Left renal pelvis (tissue), 4 donors: ENCODE measurements around the gene FBXL17. TPM values are rescaled to one million over a fixed set of nuclear protein-coding genes. Genes with fewer than 3 reads are reported as not detected.

Source experiments
- DNase-seq, 4 donors: peaks; one replicate each; pipeline ENCODE4 v3.0.0-alpha.2; 2013; ENCODE audit warnings: low read depth in 4 of 4, low spot score in 3 of 4
- polyA plus RNA-seq, 4 donors: library from polyadenylated mRNA; unstranded; fragments of 120-200 nt; gene quantifications; one replicate each; pipeline ENCODE4 v1.2.1, GENCODE V29; 2013; ENCODE audit not compliant: insufficient read length in 4 of 4

FBXL17 gene
- polyA plus RNA-seq, 4 donors: 21.3 to 35.3 (median 27.6) TPM

DNA sequence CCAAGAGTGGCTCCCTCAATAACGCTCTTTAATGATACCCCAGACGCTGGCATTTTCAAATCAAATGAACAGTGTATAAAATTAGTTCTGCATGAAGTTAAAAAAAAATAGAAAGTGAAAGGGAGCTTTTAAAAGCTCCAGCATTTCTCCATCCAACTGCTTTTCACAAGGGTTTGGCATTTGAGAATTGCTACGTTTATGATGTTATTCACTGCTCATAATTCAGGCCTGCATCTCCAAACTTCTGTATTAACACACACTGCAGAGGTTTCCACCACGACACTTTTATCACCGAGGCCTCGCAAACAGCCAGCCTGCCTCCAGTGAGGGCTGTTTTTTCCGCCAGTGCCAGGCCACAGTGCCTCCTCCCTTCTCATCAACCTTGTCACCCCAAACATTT is 505.6 kb downstream of the FBXL17 start:
- DNase-seq: no peak

DNA sequence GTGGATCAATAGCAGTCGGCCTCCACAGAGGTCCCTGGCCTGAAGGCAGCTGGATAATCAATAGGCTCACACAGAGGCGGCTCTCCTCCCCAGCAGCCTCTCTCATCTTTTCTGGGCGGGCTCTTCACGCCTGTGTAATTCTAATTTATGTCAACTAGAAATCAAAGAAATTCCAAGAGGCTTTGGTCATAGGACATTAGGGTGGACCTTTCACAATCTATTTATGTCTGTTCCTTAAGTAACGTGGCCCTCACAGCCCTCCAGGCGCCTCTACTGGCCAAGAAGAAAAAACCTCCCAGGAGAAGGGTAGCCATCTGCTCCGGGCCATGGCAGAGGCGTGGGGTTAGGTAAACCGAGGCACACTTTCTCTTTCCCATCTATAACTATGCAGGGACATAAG is 506.1 kb downstream of the FBXL17 start:
- DNase-seq: no peak

DNA sequence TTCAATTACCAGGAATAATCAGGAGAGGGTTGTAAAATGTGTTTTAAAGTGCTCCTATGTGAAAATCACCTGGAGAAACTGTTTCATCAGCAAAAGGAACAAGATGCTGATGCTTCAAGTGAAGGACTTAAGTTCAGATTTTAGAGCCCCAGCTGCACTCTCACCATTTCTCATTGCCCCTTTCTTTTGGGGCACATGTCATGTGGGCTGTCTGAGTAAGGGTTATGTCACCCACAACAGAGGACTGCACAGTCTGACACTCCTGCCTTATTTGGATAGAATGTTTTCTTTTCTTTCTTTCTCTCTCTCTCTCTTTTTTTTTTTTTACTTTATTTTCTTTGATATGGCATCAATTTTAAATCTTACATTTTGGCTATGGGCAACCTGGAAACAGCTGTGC is 507.1 kb downstream of the FBXL17 start:
- no peak for DNase-seq

DNA sequence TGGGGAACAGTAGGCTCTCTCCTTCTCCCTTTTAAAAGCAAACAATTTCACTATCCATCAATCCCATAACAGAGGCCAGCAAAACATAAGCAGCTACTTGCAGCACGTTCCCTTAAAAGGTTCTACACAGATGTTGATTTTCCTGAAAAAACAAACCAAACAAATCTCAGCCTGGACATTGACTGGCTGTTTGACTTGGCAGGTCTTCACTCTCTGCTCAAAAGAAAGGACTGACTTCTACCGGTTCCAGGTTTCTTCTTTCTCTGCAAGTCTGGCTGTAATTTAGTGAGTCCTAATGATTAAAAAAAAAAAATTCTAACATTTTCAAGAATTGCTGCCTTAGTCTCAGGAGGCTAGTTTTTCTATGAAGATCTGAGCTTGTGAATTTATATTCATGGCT is 508.0 kb downstream of the FBXL17 start:
- DNase-seq: no peak

DNA sequence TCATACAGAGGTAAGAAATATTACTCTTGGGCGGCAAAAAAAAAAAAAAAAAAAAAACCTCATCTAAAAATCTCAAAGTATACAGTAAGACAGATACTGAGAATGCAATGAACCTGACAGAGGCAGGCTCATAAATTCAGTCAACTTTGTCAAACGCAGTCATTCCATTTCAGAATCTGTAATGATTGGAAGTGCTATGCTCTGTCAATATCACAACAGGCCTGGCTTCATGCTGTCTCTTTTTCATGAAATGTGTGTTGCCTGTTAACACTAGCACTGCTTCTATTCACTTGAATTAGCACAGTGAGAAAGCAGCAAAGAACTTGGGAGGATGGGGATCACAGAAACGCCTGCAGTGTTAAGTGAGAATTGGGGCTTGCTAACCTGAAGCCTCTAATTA is 510.9 kb downstream of the FBXL17 start:
- no peak for DNase-seq

DNA sequence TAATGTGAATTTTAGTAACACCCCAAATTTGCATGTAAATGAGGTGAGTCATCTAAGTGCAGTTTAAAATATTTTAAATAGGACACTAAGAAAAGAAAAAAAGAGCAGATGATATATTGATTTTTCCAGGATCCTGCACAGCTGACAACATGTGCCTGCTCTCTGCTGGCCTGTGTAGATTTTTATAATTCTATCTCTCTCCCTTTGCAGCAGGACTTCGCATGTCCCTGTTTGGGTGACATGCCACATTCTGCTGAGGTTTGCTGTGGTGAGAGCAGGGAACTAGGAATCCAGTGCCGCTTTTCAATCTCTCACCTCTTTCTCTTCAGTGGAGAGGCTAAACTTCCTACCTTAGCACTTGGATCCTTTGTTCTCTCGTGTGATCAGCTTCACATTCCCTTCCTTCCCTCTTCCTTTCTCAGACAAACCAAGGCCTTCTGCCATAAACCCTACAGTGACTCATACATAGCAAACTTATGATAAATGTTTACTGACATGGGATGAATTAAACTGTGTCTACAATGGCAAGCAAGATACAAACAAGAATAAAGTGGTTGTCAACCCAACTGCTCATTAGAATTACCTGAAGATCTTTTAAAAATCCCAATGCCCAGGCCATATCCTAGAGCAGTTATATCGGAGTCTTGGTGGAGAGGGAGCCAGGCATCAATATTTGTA is 512.3 kb downstream of the FBXL17 start:
- no peak for DNase-seq

DNA sequence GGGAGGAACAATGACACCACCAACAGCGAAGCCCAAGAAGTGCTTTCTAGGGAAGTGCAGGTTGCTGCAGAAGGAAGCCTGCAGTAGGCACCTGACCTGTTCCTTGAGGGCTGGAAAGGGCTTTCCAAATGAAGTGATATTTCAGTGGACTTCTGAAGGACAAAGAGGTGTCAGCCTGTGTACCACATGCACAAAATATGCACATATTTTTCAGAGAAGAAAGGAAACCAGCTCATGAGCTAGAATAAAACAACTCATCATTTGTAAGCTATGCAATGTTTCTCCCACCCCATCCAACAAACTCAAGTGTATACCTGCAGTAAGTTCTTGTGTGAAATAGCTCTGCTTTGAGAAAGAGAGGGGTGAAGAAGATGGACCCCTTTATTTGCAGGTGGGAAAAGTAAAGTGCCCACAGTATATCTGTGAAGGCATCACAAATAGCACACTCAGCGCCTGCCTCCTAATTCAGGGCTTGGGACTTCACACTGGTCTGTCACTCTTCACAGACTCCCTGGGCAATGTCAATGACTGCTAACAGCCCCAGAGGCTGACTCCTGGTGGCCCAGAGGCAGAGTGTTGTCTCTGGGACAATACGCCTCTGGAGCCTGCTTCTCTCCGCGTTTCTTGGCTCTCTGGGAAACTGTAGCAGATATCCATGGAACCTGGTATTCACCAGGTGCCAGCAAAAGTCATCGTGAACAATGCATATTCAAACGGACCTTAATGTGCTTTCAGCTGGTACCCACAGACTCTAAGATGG is 513.1 kb downstream of the FBXL17 start:
- DNase-seq: no peak

DNA sequence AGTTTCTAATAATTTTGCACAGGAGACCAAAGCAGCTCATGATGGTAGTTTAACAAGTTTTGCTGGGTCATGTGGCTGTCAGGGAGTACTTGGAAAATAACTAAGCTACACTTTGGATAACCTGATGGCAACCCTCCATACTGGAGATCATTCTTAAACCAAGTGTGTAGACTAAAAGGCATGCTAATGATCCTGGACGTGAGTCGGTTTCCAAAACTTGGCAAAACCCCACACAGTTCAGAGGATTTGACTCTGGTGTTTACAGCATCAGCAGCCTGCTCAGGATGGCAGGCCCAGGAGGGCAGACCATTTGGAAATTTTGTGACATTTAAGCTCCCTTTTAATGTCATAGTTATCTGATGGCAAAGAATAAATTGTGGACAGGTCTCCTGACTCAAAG is 514.6 kb downstream of the FBXL17 start:
- DNase-seq: no peak

DNA sequence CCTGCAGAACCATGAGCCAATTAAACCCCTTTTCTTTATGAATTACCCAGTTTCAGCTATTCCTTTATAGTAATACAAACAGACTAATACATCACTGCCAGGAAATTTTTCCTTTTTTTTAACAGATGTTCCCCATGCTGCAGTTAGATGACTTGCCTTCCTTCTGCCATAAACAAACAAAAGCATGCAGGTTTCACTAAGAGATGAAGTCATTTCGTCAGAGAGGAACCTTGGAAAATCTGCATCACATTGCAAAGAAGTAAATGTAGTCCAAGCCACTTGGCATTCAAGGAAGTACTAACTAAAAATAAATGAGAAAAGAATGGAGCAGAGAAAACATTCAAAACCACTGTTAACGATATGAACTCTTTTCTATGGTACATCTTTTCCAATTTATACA is 517.1 kb downstream of the FBXL17 start:
- DNase-seq: no peak

DNA sequence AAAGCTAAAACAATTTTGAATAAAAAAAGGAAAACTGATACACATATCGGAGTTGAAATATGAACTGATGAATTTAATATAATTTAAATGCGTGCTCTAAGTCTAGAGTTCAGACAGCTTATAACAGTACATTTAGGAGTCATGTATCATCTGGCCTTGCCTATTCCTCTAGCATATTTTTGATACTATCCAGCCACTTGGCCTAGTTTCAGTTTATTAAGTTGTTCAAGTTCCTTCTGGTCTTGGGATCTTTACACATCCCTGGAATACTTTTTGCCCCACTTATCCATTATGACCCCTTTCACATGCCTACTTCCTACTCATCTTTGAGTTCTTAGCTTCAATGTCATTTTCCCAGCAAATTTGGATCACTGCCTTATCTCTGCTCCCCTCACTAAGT is 518.8 kb downstream of the FBXL17 start:
- DNase-seq: no peak

DNA sequence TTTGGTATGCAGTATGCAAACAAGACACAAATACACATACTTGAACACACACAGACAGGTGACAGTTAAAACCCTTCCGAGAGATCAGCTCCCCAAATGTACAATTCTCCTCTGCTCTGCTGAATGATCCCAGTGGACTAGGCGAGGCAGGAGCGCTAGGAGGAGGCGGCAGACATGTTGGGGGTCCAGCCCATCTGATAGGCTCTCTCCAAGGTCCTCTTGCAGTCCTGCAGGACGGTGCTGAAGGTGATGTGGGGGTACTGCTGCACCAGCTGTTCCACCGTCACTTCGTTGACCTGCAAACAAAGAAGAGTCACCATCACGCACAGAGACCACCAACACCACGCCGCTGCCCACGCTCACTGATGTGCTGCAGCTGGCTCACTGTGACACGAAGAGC is 520.3 kb downstream of the FBXL17 start:
- DNase-seq: no peak

DNA sequence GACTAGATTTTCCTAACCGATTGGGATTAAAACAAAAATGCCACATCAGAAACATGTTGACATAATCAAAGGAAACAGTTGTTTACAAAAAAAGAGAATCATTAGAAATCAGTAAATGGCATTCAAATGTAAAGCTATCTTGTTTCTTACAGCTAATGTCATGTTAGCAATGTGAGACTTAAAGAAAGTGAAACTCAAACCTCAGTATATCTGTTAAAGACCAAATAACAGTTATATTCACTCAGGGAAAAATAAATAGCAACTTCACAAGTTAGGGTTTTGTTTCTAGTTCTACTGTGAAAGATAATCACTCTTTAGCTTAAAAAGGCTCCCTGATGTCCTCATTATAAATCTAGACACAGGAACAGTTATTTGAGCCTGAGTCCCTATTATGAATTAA is 521.9 kb downstream of the FBXL17 start:
- DNase-seq: no peak

DNA sequence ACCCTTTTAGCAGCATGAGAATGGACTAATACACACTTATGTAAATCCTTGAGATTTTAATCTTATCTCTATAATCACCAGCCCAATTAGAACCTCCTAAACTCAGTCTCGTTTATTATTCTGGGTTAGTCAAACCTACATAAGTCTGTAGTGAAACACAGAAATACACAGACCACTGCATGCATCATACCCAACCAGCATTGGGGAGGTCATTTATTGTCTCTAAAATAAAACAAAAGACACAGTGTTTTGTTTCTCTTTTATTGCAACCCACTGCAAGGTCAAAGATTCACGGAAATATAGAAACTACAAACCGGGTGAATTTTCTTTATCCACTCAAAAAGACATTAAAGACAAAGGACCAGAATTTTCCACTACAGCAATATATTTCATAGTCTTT is 523.1 kb downstream of the FBXL17 start:
- DNase-seq: no peak

DNA sequence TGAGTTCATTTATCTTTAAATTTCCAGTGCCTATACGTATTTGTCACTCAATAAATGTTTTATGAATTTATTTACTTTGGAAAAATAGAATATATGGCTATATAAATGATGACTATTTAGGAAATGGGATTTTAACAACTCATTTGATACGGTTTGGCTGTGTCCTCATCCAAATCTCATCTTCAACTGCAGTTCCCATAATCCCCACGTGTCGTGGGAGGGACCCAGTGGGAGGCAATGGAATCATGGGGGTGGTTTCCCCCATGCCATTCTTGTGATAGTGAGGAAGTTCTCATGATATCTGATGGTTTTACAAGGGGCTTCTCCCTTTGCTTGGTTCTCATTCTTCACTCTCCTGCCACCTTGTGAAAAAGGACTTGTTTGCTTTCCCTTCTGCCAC is 523.6 kb downstream of the FBXL17 start:
- DNase-seq: no peak

DNA sequence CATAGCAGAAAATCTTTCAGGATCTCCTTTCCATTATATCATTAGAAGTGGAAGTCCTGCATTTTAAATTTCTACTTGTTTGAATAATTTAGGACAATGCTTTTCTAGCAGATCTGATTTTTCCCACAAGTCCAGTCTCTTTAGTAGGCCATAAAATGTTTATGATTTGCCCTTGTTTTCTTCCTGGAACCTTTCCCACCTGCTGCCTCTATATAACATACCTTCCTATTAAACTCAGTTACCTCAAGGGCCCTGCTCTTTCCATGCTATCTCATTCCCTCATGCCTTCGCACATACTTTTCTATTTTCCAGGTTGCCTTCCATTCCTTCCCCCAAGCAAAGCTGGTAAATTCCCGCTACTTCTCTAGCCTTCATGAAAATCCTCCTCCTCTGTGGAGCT is 524.1 kb downstream of the FBXL17 start:
- DNase-seq: no peak

DNA sequence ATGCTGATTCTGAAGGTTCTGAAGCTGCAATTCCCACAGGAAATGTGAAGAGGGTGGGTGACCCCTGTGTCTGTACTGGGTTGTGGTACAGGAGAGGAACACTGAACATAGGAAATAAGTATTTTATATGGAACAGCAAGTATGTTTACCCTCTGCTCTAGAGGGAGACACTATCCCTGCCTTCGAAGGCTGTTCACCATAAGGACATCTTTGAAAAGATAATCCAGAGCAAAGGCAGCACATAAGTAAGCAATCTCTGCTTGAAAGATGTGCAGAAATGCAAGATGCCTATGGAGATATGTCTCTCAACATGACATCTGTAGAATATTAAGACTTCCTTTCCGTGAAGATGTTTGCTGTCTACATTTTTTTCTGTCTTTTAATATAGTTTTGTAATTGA is 526.7 kb downstream of the FBXL17 start:
- DNase-seq: no peak

DNA sequence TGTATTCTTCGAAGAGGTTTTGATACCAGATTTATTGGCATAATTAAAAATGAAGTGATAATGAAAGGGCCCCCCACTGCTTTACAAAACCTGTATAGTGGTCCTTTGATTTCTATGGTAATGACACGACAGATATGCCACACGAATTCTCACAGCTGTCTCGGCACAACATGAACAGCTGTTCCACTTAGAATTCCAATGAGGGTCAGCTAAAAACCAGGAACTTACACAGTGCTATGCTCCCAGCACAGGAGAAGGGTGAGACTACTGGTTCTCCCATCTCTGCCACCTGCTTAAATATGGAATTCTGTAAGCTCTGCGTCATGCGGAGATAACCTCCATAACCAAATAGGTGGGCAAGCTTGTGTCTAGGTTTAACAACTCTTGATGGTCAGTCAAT is 528.2 kb downstream of the FBXL17 start:
- DNase-seq: no peak

DNA sequence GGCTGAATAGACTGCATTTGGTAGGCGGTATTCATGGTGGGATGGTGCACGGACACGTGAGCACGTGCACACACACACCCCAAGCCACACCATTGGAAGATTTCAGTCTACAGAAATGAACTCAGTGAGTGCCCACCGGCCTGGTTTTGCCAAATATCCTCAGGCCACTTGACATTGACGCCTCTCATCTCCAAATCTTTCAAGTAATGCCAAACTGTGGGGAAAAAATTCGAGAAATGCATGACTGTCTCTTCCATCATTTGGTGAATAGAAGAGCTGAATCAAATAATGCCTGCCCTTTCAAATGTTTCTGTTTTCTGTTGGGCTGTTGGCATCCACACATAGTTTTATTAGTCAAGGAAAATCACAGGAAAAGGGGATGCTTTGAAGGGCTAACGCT is 528.9 kb downstream of the FBXL17 start:
- DNase-seq: no peak

DNA sequence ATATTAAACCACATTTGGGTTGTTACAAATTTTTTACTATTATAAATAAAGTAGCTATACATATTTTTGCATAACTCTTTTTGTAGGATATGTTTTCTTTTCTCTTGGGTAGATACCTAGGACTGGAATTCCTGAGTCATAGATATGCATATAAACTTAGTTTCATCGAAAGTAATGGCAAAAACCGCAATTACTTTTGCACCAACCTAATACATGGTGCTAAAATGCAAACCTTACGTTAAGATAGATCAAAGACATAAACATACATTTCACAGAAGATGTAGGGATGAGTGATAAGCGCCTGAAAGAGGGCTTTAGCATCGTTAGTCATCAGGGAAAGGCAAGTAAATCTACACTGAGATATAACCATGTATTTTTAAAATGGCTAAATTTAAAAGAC is 532.8 kb downstream of the FBXL17 start:
- DNase-seq: no peak

DNA sequence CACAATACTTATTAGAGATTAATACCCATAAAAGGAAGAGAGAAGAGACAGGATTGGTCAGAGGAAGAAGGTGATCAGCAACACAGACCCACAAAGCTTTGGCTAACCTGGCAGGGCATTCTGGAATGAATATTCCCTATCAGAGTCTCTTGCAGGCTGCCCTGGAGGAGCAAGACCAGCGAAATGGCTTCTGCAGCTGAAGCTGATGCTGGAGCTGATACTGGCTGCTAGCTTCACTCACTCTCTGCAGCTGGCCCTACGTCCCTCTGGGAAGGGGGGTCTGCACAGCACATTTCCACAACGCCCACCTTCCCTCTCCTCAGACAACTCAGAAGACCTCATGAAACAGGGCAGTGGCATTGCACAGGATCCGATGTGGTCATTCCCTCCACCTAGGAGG is 541.3 kb downstream of the FBXL17 start:
- no peak for DNase-seq

DNA sequence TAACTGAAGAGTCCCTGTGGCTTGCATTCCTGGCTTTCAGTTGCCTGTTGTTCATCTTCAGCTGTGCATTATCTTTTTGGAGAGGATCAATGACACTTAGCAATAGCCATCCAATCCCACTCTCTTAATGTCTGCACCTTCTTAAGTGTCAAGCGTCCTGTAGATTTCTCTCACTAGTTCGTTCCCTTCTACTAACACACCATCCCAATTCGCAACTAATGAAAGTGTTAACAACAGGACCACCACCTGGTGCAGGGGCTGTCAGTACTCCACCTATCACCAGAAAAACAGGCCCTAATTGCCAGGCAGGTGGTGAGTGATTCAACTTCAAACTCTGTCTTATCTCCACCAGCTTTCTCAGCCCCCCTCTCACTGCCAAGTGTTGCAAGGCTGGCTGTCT is 541.7 kb downstream of the FBXL17 start:
- no peak for DNase-seq

DNA sequence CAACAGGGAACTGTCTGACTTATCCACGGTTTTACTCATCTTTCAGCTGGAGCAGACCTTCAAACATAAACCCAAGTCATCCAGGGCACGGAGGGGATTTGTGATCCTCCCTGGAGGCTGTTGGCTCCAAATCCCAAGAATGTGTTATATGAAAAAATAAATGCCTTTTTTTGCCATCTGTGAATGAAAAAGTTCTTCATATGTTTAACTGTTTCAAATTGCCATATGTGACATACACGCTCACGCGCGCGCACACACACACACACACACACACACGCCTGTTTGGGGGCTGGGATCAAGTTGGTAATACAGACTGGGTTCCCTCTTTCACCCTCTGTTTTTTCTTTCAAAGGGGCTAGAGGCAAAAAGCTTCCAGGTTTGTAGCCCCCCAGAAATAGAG is 546.8 kb downstream of the FBXL17 start:
- no peak for DNase-seq

DNA sequence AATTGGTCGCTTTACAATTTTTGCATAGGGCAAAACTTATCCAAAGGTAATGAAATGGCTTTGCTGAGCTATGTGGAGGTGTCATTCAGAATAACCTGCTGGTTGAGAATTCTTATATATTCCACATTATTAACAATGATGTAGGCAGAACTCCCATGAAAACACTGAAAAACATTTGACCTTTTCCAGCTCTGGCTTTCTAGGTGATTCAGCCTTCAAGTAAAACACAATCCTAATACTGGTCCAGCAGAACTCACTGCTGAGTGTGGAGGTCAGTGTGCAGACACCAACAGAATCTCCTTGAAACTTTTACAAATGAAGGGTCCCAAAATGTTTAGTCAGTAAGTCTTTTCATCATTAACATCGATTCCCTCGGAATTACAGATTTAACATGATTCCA is 549.2 kb downstream of the FBXL17 start:
- DNase-seq: no peak
